ENCODE data around the gene ERO1B. TPM values are rescaled to one million over a fixed set of nuclear protein-coding genes. Genes with fewer than 3 reads are reported as not detected.
A peak's percentile ranks its signal among the peaks of the same experiment; 100 is the strongest.

The ERO1B gene
- total RNA-seq, 2 donors from 2014 or later: 11.1 to 14.9 TPM

GRCh38 chr1:236259043-236259442 lies 22.7 kb downstream of the ERO1B start:
- no peaks in the 10 kb centered on the region for H3K27me3 Mint-ChIP-seq
- no peaks in the 10 kb centered on the region for H3K4me1 Mint-ChIP-seq
- DNase-seq: no peak
- H3K4me3 Mint-ChIP-seq: no peak overlapping the region
- H3K9me3 ChIP-seq (ENCODE audit: control insufficient read depth, low read length, poor library complexity, severe bottlenecking): peaks cover 13% of the 10 kb centered on the region
- H3K36me3 Mint-ChIP-seq (ENCODE audit: low read depth): peaks cover 11% of the 10 kb centered on the region
- H3K27ac Mint-ChIP-seq: no peak overlapping the region
- no peak for ATAC-seq

GRCh38 chr1:236258114-236258622 lies 23.6 kb downstream of the ERO1B start:
- H3K4me1 Mint-ChIP-seq: no peaks in the 10 kb centered on the region
- ATAC-seq (no peak), DNase-seq (no peak)
- H3K4me3 Mint-ChIP-seq: no peak overlapping the region
- no peaks in the 10 kb centered on the region for H3K27me3 Mint-ChIP-seq
- no peak overlapping the region for H3K27ac Mint-ChIP-seq
- H3K36me3 Mint-ChIP-seq (ENCODE audit: low read depth): peaks cover 11% of the 10 kb centered on the region
- H3K9me3 ChIP-seq (ENCODE audit: control insufficient read depth, low read length, poor library complexity, severe bottlenecking): peaks cover 13% of the 10 kb centered on the region

- Mint-ChIP-seq H3K27ac (no peak overlapping the region), H3K4me1 (no peaks in the 10 kb centered on the region), H3K27me3 (no peaks in the 10 kb centered on the region), H3K36me3 (ENCODE audit: low read depth) (peaks cover 7% of the 10 kb centered on the region), H3K4me3 (no peak overlapping the region)
- H3K9me3 ChIP-seq (ENCODE audit: control insufficient read depth, low read length, poor library complexity, severe bottlenecking): peaks cover 13% of the 10 kb centered on the region
- DNase-seq (no peak), ATAC-seq (no peak)
These were observed 24.5 kb downstream of the ERO1B start for GRCh38 chr1:236257216-236257615.

GRCh38 chr1:236253918-236254637 lies 27.7 kb downstream of the ERO1B start:
- Mint-ChIP-seq H3K36me3 (ENCODE audit: low read depth) (peaks cover 10% of the 10 kb centered on the region), H3K27me3 (no peaks in the 10 kb centered on the region), H3K4me3 (no peak overlapping the region), H3K27ac (peak overlapping the region; percentile 57), H3K4me1 (no peaks in the 10 kb centered on the region)
- H3K9me3 ChIP-seq (ENCODE audit: control insufficient read depth, low read length, poor library complexity, severe bottlenecking): peaks cover 7% of the 10 kb centered on the region
- ATAC-seq (no peak), DNase-seq (no peak)

- ATAC-seq (no peak), DNase-seq (no peak)
- H3K27ac Mint-ChIP-seq: no peak overlapping the region
- H3K4me1 Mint-ChIP-seq: no peaks in the 10 kb centered on the region
- peaks cover 4% of the 10 kb centered on the region for H3K9me3 ChIP-seq (ENCODE audit: control insufficient read depth, low read length, poor library complexity, severe bottlenecking)
- H3K27me3 Mint-ChIP-seq: no peaks in the 10 kb centered on the region
- H3K4me3 Mint-ChIP-seq: no peak overlapping the region
- H3K36me3 Mint-ChIP-seq (ENCODE audit: low read depth): peaks cover 10% of the 10 kb centered on the region
These were observed 28.6 kb downstream of the ERO1B start for GRCh38 chr1:236253119-236253518.

- Mint-ChIP-seq H3K4me1 (peaks cover 6% of the 10 kb centered on the region), H3K27ac (no peak overlapping the region), H3K4me3 (no peak overlapping the region), H3K36me3 (ENCODE audit: low read depth) (peaks cover 14% of the 10 kb centered on the region), H3K27me3 (no peaks in the 10 kb centered on the region)
- no peaks in the 10 kb centered on the region for H3K9me3 ChIP-seq (ENCODE audit: control insufficient read depth, low read length, poor library complexity, severe bottlenecking)
- DNase-seq: no peak
- no peak for ATAC-seq
These were observed 30.2 kb downstream of the ERO1B start for GRCh38 chr1:236251587-236251986.

- Mint-ChIP-seq H3K27ac (no peak overlapping the region), H3K36me3 (ENCODE audit: low read depth) (peaks cover 13% of the 10 kb centered on the region), H3K27me3 (no peaks in the 10 kb centered on the region), H3K4me3 (no peak overlapping the region), H3K4me1 (peaks cover 6% of the 10 kb centered on the region)
- no peak for DNase-seq
- no peaks in the 10 kb centered on the region for H3K9me3 ChIP-seq (ENCODE audit: control insufficient read depth, low read length, poor library complexity, severe bottlenecking)
- ATAC-seq: no peak
These were observed 34.5 kb downstream of the ERO1B start for GRCh38 chr1:236247286-236247685.

- Mint-ChIP-seq H3K4me3 (no peak overlapping the region), H3K27me3 (no peaks in the 10 kb centered on the region), H3K4me1 (peaks cover 9% of the 10 kb centered on the region), H3K36me3 (ENCODE audit: low read depth) (peaks cover 12% of the 10 kb centered on the region), H3K27ac (no peak overlapping the region)
- ATAC-seq: no peak
- DNase-seq: no peak
- H3K9me3 ChIP-seq (ENCODE audit: control insufficient read depth, low read length, poor library complexity, severe bottlenecking): no peaks in the 10 kb centered on the region
These were observed 39.2 kb downstream of the ERO1B start for GRCh38 chr1:236242568-236242967.

GRCh38 chr1:236240675-236241074 lies 41.1 kb downstream of the ERO1B start:
- H3K9me3 ChIP-seq (ENCODE audit: control insufficient read depth, low read length, poor library complexity, severe bottlenecking): no peaks in the 10 kb centered on the region
- H3K4me3 Mint-ChIP-seq: no peak overlapping the region
- ATAC-seq: no peak

GRCh38 chr1:236239092-236239585 lies 42.6 kb downstream of the ERO1B start:
- no peaks in the 10 kb centered on the region for H3K9me3 ChIP-seq (ENCODE audit: control insufficient read depth, low read length, poor library complexity, severe bottlenecking)
- no peak for ATAC-seq
- Mint-ChIP-seq H3K4me1 (peaks cover 3% of the 10 kb centered on the region), H3K27ac (no peak overlapping the region), H3K4me3 (peak overlapping the region; percentile 31), H3K36me3 (ENCODE audit: low read depth) (peaks cover 9% of the 10 kb centered on the region), H3K27me3 (no peaks in the 10 kb centered on the region)
- DNase-seq: no peak

More at GRCh38 chr1:236240675-236241074, 41.1 kb downstream of the ERO1B start:
- Mint-ChIP-seq H3K4me1 (peaks cover 3% of the 10 kb centered on the region), H3K27ac (peak overlapping the region; percentile 45), H3K27me3 (no peaks in the 10 kb centered on the region), H3K36me3 (ENCODE audit: low read depth) (peaks cover 9% of the 10 kb centered on the region)
- no peak for DNase-seq

- H3K27me3 Mint-ChIP-seq: no peaks in the 10 kb centered on the region
- no peak overlapping the region for H3K4me3 Mint-ChIP-seq
- no peaks in the 10 kb centered on the region for H3K4me1 Mint-ChIP-seq
- H3K27ac Mint-ChIP-seq: no peak overlapping the region
- DNase-seq (no peak), ATAC-seq (no peak)
- no peaks in the 10 kb centered on the region for H3K9me3 ChIP-seq (ENCODE audit: control insufficient read depth, low read length, poor library complexity, severe bottlenecking)
- H3K36me3 Mint-ChIP-seq (ENCODE audit: low read depth): peaks cover 6% of the 10 kb centered on the region
These were observed 46.6 kb downstream of the ERO1B start for GRCh38 chr1:236235116-236235515.

- H3K9me3 ChIP-seq (ENCODE audit: control insufficient read depth, low read length, poor library complexity, severe bottlenecking): no peaks in the 10 kb centered on the region
- no peak overlapping the region for H3K27ac Mint-ChIP-seq
- H3K36me3 Mint-ChIP-seq (ENCODE audit: low read depth): peaks cover 5% of the 10 kb centered on the region
- no peaks in the 10 kb centered on the region for H3K4me1 Mint-ChIP-seq
- DNase-seq (no peak), ATAC-seq (no peak)
- H3K4me3 Mint-ChIP-seq: no peak overlapping the region
- no peaks in the 10 kb centered on the region for H3K27me3 Mint-ChIP-seq
These were observed 53.3 kb downstream of the ERO1B start for GRCh38 chr1:236228411-236228810.

GRCh38 chr1:236222632-236223031 lies 59.1 kb downstream of the ERO1B start:
- H3K4me1 Mint-ChIP-seq: no peaks in the 10 kb centered on the region
- H3K4me3 Mint-ChIP-seq: no peak overlapping the region
- H3K9me3 ChIP-seq (ENCODE audit: control insufficient read depth, low read length, poor library complexity, severe bottlenecking): no peaks in the 10 kb centered on the region
- H3K27me3 Mint-ChIP-seq: no peaks in the 10 kb centered on the region
- H3K27ac Mint-ChIP-seq: no peak overlapping the region
- ATAC-seq (no peak), DNase-seq (no peak)
- peaks cover 4% of the 10 kb centered on the region for H3K36me3 Mint-ChIP-seq (ENCODE audit: low read depth)

GRCh38 chr1:236220473-236220872 lies 61.3 kb downstream of the ERO1B start:
- ATAC-seq (no peak), DNase-seq (no peak)
- no peaks in the 10 kb centered on the region for H3K9me3 ChIP-seq (ENCODE audit: control insufficient read depth, low read length, poor library complexity, severe bottlenecking)
- H3K4me1 Mint-ChIP-seq: no peaks in the 10 kb centered on the region
- no peaks in the 10 kb centered on the region for H3K27me3 Mint-ChIP-seq
- no peak overlapping the region for H3K27ac Mint-ChIP-seq
- H3K36me3 Mint-ChIP-seq (ENCODE audit: low read depth): peaks cover 2% of the 10 kb centered on the region
- H3K4me3 Mint-ChIP-seq: no peak overlapping the region

Measured in T-helper 17 cell (primary cell).